Measurements from ENCODE around the gene OSBPL5. TPM values are rescaled to one million over a fixed set of nuclear protein-coding genes. Genes with fewer than 3 reads are reported as not detected.

The OSBPL5 gene
- total RNA-seq, 1 experiment from 2014 or later = 28.4 TPM

GRCh38 chr11:3081386-3081751 is 83.7 kb downstream of the OSBPL5 start:
- H3K9me3 ChIP-seq (ENCODE audit: low read depth, low read length, poor library complexity, severe bottlenecking) = no peaks in the 10 kb centered on the region
- intact Hi-C loops (cut with micrococcal nuclease; ENCODE audit: unreplicated experiment) = no loop called here
- ChIA-PET CTCF (no interaction called here), POLR2A (ENCODE audit: low non-redundant PET) (no interaction called here)
- no peaks in the 10 kb centered on the region for H3K36me3 ChIP-seq (ENCODE audit: insufficient read depth, low read length, poor library complexity, severe bottlenecking)
- H3K4me1 ChIP-seq (ENCODE audit: insufficient read depth, low read length, poor library complexity, severe bottlenecking) = no peaks in the 10 kb centered on the region
- no peak overlapping the region for H3K4me3 ChIP-seq (ENCODE audit: low read depth, low read length, poor library complexity, severe bottlenecking)
- TF ChIP-seq EZH2 (IDR thresholded peaks at IDR 0.05; ENCODE audit: borderline replicate concordance, low read depth, low read length, poor library complexity, severe bottlenecking) (no peak), CTCF (conservative IDR thresholded peaks at IDR 0.05; ENCODE audit: low read depth, low read length) (no peak)
- no peak overlapping the region for H3K27ac ChIP-seq (ENCODE audit: low read depth, low read length, poor library complexity, severe bottlenecking)
- no TSS peak for BruUV-seq (replicated peaks)
- DNase-seq (ENCODE audit: low spot score) = no peak
- no peaks in the 10 kb centered on the region for H3K27me3 ChIP-seq (replicated peaks; ENCODE audit: insufficient read depth, low read depth, low read length, poor library complexity)

- Histone ChIP-seq H3K9me3 (ENCODE audit: low read depth, low read length, poor library complexity, severe bottlenecking) (no peaks in the 10 kb centered on the region), H3K27ac (ENCODE audit: low read depth, low read length, poor library complexity, severe bottlenecking) (no peak overlapping the region), H3K27me3 (replicated peaks; ENCODE audit: insufficient read depth, low read depth, low read length, poor library complexity) (no peaks in the 10 kb centered on the region), H3K36me3 (ENCODE audit: insufficient read depth, low read length, poor library complexity, severe bottlenecking) (no peaks in the 10 kb centered on the region), H3K4me1 (ENCODE audit: insufficient read depth, low read length, poor library complexity, severe bottlenecking) (no peaks in the 10 kb centered on the region), H3K4me3 (ENCODE audit: low read depth, low read length, poor library complexity, severe bottlenecking) (no peak overlapping the region)
- intact Hi-C loops (cut with micrococcal nuclease; ENCODE audit: unreplicated experiment) = no loop called here
- DNase-seq (ENCODE audit: low spot score) = no peak
- ChIA-PET CTCF (no interaction called here), POLR2A (ENCODE audit: low non-redundant PET) (no interaction called here)
- BruUV-seq (replicated peaks) = no TSS peak
- no peak for TF ChIP-seq EZH2 (IDR thresholded peaks at IDR 0.05; ENCODE audit: borderline replicate concordance, low read depth, low read length, poor library complexity, severe bottlenecking)
- TF ChIP-seq CTCF (conservative IDR thresholded peaks at IDR 0.05; ENCODE audit: low read depth, low read length) = no peak
Observed at GRCh38 chr11:3080733-3081385, 84.3 kb downstream of the OSBPL5 start.

- Histone ChIP-seq H3K36me3 (ENCODE audit: insufficient read depth, low read length, poor library complexity, severe bottlenecking) (no peaks in the 10 kb centered on the region), H3K27ac (ENCODE audit: low read depth, low read length, poor library complexity, severe bottlenecking) (no peak overlapping the region), H3K9me3 (ENCODE audit: low read depth, low read length, poor library complexity, severe bottlenecking) (no peaks in the 10 kb centered on the region), H3K4me3 (ENCODE audit: low read depth, low read length, poor library complexity, severe bottlenecking) (no peak overlapping the region), H3K27me3 (replicated peaks; ENCODE audit: insufficient read depth, low read depth, low read length, poor library complexity) (no peaks in the 10 kb centered on the region), H3K4me1 (ENCODE audit: insufficient read depth, low read length, poor library complexity, severe bottlenecking) (no peaks in the 10 kb centered on the region)
- TF ChIP-seq EZH2 (IDR thresholded peaks at IDR 0.05; ENCODE audit: borderline replicate concordance, low read depth, low read length, poor library complexity, severe bottlenecking) (no peak), CTCF (conservative IDR thresholded peaks at IDR 0.05; ENCODE audit: low read depth, low read length) (no peak)
- CTCF ChIA-PET = no interaction called here
- intact Hi-C loops (cut with micrococcal nuclease; ENCODE audit: unreplicated experiment) = no loop called here
- DNase-seq (ENCODE audit: low spot score) = no peak
- POLR2A ChIA-PET (ENCODE audit: low non-redundant PET) = no interaction called here
- BruUV-seq (replicated peaks) = no TSS peak
Observed at GRCh38 chr11:3080104-3080503, 85.0 kb downstream of the OSBPL5 start.
